HT1080 (cell line): ENCODE results near the gene PRKG1. TPM values are rescaled to one million over a fixed set of nuclear protein-coding genes. Genes with fewer than 3 reads are reported as not detected.
A peak's percentile ranks its signal among the peaks of the same experiment; 100 is the strongest.

ENCODE experiments used
- DNase-seq: peaks from one replicate; pipeline ENCODE4 v3.0.0-alpha.2; 2015; ENCODE audit warnings: low read depth
- total RNA-seq: library from RNA; depleted of rRNA; stranded (reverse); fragments of >200 nt; shearing (Covaris generic); gene quantifications from 2 replicates; pipeline ENCODE4 v1.2.3, GENCODE V29; 2014

The PRKG1 gene
- total RNA-seq, 1 experiment from 2014 or later, result 3.9 TPM

- DNase-seq, result peak; percentile 34
Observed at GRCh38 chr10:52283174-52283573, 1208.9 kb downstream of the PRKG1 start.

GRCh38 chr10:52284416-52285013 lies 1210.2 kb downstream of the PRKG1 start:
- DNase-seq, result no peak

GRCh38 chr10:52287866-52288265 lies 1213.6 kb downstream of the PRKG1 start:
- no peak for DNase-seq

GRCh38 chr10:52297747-52298146 lies 1223.5 kb downstream of the PRKG1 start:
- DNase-seq, result no peak

GRCh38 chr10:52300599-52301277 lies 1226.5 kb downstream of the PRKG1 start:
- no peak for DNase-seq

GRCh38 chr10:52308251-52309031 lies 1234.2 kb downstream of the PRKG1 start:
- peak; percentile 45 for DNase-seq

GRCh38 chr10:52312942-52313255 lies 1238.6 kb downstream of the PRKG1 start:
- DNase-seq, result no peak

GRCh38 chr10:52313256-52313932 lies 1239.1 kb downstream of the PRKG1 start:
- DNase-seq, result no peak

GRCh38 chr10:52313933-52314821 lies 1239.9 kb downstream of the PRKG1 start, which contains the start of gene DKK1:
TSS of gene DKK1 (plus strand) at chr10:52314281. CDS start at chr10:52314435, 154 bp downstream.
- DNase-seq, result no peak

GRCh38 chr10:52314822-52315552 lies 1240.7 kb downstream of the PRKG1 start:
- no peak for DNase-seq

- DNase-seq, result no peak
Observed at GRCh38 chr10:52316001-52316400, 1241.7 kb downstream of the PRKG1 start.

- no peak for DNase-seq
Observed at GRCh38 chr10:52316500-52316899, 1242.2 kb downstream of the PRKG1 start.

- peak; percentile 55 for DNase-seq
Observed at GRCh38 chr10:52318136-52318701, 1243.9 kb downstream of the PRKG1 start.

GRCh38 chr10:52318822-52319464 lies 1244.7 kb downstream of the PRKG1 start:
- DNase-seq, result peak; percentile 98

GRCh38 chr10:52319926-52320325 lies 1245.6 kb downstream of the PRKG1 start:
- DNase-seq, result peak; percentile 11

GRCh38 chr10:52322323-52322722 lies 1248.0 kb downstream of the PRKG1 start:
- DNase-seq, result no peak

- DNase-seq, result no peak
Observed at GRCh38 chr10:52322936-52323335, 1248.6 kb downstream of the PRKG1 start.

GRCh38 chr10:52326382-52326781 lies 1252.1 kb downstream of the PRKG1 start:
- no peak for DNase-seq

- DNase-seq, result no peak
Observed at GRCh38 chr10:52331638-52332364, 1257.5 kb downstream of the PRKG1 start.
